Natural killer cell treated with Interleukin-12 subunit alpha and Interleukin-12 subunit beta and Interleukin-15 and Interleukin-18, amount 100 ng/mL, for 72 hours (primary cell): ENCODE measurements around the gene NFATC1. TPM values are rescaled to one million over a fixed set of nuclear protein-coding genes. Genes with fewer than 3 reads are reported as not detected.
"Not testable (repeated sequence)": the region's sequence is repeated elsewhere in the genome, so short reads cannot be mapped to it uniquely, and the experiment has no call there.

Experiments
- ATAC-seq, 2 donors: fragments of 150-1000 bp; cut with Tn5 transposase in 1 of 2; sonication (Bioruptor Pico), chemical (Tn5 transposase) in 1 of 2; 2 replicates each; pipeline ENCODE4 v1.10.0; 2021
- DNase-seq: peaks from one replicate; pipeline ENCODE4 v3.0.0; 2022; ENCODE audit warnings: low spot score
- H3K27ac Mint-ChIP-seq, 2 donors: 1 replicate in 1 of 2; 2 replicates in 1 of 2; pipeline ENCODE4 v1.8.0; 2022; ENCODE audit warnings: mixed read lengths in 2 of 2, mild to moderate bottlenecking in 1 of 2, moderate library complexity in 1 of 2
- H3K27me3 Mint-ChIP-seq, 2 donors: 1 replicate in 1 of 2; 2 replicates in 1 of 2; pipeline ENCODE4 v1.8.0; 2022; ENCODE audit warnings: mixed read lengths in 2 of 2
- H3K36me3 Mint-ChIP-seq: one replicate; pipeline ENCODE4 v1.8.0; 2022; ENCODE audit warnings: mixed read lengths
- H3K4me1 Mint-ChIP-seq, 2 donors: 1 replicate in 1 of 2; 2 replicates in 1 of 2; pipeline ENCODE4 v1.8.0; 2022; ENCODE audit warnings: low read depth in 2 of 2, mixed read lengths in 2 of 2, mild to moderate bottlenecking in 1 of 2
- H3K4me3 Mint-ChIP-seq: one replicate; pipeline ENCODE4 v1.8.0; 2022; ENCODE audit warnings: mixed read lengths
- H3K9me3 Mint-ChIP-seq: 2 replicates; pipeline ENCODE4 v1.8.0; 2022; ENCODE audit warnings: mixed read lengths
- total RNA-seq, 2 donors: library from RNA; stranded (reverse); gene quantifications; one replicate each; pipeline ENCODE4 v1.2.3, GENCODE V29; 2022

Gene NFATC1
- total RNA-seq, 2 donors from 2014 or later: 22.3 to 34.4 TPM

DNA sequence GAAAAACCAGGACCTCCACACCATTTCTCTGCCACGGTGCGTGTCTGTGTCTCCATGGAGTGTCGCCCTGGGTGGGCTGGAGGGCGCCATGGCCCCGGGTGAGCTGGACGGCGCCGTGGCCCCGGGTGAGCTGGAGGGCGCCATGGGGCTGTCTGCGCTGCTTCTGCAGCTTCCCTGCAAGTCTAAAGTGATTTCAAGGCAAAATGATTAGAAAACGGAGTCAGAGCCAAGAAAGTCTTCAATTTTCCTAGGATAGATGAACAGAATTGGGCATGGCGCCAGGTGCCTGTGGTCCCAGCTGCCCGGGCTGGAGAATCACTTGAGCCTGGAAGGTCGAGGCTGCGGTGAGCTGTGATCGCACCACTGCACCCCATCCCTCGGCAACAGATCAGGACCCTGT, 27.7 kb upstream of the NFATC1 start:
- H3K27ac Mint-ChIP-seq: no peak overlapping the region
- no peaks in the 10 kb centered on the region for H3K27me3 Mint-ChIP-seq
- no peak for DNase-seq
- ATAC-seq: no peak
- H3K4me3 Mint-ChIP-seq: no peak overlapping the region
- H3K36me3 Mint-ChIP-seq: peaks cover 6% of the 10 kb centered on the region
- no peaks in the 10 kb centered on the region for H3K9me3 Mint-ChIP-seq
- peaks cover 16 to 23% of the 10 kb centered on the region in 2 donors for H3K4me1 Mint-ChIP-seq

DNA sequence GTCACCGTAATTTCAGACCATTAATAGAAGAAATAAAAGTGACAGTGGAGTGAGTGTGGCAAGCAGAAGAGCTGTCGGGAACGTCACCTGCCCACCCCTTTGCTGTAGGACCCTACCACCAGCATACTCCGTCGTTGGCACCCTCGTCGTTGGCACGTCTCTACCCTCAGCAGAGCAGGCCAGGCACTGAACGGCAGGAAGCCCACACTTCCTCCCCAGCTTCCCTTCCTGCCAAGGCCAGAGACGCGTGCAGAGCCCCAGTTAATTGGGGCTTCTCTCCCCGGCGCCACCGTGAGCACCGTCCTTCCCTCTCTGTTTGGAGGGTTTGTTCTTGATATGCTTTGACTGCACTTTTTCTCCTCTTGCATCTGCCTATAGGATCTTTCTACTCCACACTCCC, 27.0 kb upstream of the NFATC1 start:
- Mint-ChIP-seq H3K4me1 (peaks cover 16 to 23% of the 10 kb centered on the region in 2 donors), H3K36me3 (peaks cover 1% of the 10 kb centered on the region), H3K4me3 (no peak overlapping the region), H3K27me3 (no peaks in the 10 kb centered on the region), H3K9me3 (no peaks in the 10 kb centered on the region), H3K27ac (peak overlapping the region in 1 of 2 donors; percentile 39)
- ATAC-seq (peak in 1 of 2 donors; percentile 44), DNase-seq (no peak)

DNA sequence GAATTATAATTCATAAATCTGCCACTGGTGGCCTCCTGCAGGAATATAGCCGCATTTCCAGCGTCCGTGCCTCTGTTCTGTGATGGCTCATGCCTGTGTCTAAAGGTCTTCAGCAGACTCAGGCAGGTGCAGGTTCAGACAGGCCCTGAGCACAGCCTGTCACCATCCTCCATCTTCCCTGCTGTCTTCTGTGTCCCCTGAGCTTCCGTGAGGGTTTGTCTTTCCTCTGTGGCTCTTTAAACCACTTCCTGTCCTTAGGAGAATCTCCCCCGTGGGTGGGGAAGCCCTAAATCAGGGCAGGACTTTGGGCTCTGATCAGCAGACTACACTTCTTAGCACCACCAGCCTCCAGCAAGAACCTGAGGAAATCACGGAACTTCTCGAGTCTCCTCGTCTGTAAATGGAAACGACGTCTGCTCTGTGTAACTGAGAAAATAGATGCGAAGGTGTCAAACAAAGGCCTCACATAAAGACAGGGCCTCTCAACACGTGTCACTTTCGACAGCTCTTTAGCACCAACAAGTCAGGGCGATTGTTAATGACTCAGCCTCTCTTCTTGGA, 24.1 kb upstream of the NFATC1 start:
- peak overlapping the region; percentile 78 to 81 for H3K27ac Mint-ChIP-seq
- H3K9me3 Mint-ChIP-seq: no peaks in the 10 kb centered on the region
- H3K36me3 Mint-ChIP-seq: no peaks in the 10 kb centered on the region
- peak overlapping the region; percentile 65 for H3K4me3 Mint-ChIP-seq
- ATAC-seq (peak; percentile 76 to 84), DNase-seq (peak; percentile 70)
- H3K27me3 Mint-ChIP-seq: no peaks in the 10 kb centered on the region
- H3K4me1 Mint-ChIP-seq: peaks cover 16 to 23% of the 10 kb centered on the region in 2 donors

DNA sequence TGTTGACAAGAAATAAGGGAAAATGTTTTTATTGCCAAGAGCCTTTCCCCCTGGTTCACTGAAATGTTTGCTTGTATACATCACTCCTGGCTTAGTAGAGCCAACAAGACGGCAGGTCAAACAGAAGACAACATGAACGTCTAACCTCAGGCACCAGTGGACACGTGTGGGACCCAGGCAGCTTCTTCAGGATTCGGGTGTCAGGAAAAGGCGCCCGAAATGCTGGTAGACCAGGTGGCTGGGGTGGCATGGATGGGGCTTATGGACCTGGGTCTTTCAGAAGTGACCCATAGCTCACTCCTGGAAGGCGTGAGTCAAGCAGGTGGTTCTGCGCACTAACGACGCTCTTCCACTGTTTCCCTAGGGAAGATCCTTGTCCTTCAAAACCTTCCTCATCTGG, 23.3 kb upstream of the NFATC1 start:
- Mint-ChIP-seq H3K4me3 (no peak overlapping the region), H3K27me3 (no peaks in the 10 kb centered on the region)
- ATAC-seq: no peak

DNA sequence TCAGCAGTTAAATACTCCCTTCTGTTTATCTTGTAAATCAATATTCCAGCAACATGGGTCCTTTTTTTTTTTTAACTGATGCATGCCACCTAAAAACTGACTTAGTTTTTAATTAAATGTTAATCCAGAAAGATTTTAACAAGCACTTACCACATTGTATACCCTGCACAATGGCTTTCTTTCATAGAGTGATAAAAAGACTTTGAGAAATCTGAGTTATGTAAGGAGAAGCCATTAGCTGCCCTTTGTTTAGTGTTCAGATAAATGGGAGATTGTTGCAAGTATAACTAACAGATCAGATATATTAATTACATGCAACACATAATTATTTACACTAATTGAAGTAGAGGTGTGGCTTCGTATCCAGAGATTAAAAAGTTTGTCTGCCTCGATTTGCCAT, 22.7 kb upstream of the NFATC1 start:
- Mint-ChIP-seq H3K4me1 (peaks cover 16 to 18% of the 10 kb centered on the region in 2 donors), H3K9me3 (no peaks in the 10 kb centered on the region), H3K27ac (no peak overlapping the region), H3K36me3 (peaks cover 3% of the 10 kb centered on the region), H3K27me3 (no peaks in the 10 kb centered on the region), H3K4me3 (no peak overlapping the region)
- ATAC-seq (no peak), DNase-seq (no peak)

More for the DNA sequence above, 23.3 kb upstream of the NFATC1 start:
- peaks cover 16 to 22% of the 10 kb centered on the region in 2 donors for H3K4me1 Mint-ChIP-seq
- no peak for DNase-seq
- H3K27ac Mint-ChIP-seq: no peak overlapping the region
- no peaks in the 10 kb centered on the region for H3K9me3 Mint-ChIP-seq
- H3K36me3 Mint-ChIP-seq: no peaks in the 10 kb centered on the region

DNA sequence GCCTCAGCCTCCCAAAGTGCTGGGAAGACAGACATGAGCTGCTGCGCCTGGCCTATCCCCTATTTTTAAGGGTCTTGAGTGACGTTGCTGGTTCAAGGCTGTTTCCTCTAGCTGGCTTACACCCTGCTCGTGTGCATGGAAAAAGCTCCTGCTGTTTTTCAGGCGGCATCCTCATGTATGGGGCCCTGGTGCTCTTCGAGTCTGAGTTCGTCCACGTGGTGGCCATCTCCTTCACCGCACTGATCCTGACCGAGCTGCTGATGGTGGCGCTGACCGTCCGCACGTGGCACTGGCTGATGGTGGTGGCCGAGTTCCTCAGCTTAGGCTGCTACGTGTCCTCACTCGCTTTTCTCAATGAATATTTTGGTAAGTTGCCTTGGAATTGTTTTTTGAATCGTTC, 22.0 kb upstream of the NFATC1 start:
- ATAC-seq: no peak

DNA sequence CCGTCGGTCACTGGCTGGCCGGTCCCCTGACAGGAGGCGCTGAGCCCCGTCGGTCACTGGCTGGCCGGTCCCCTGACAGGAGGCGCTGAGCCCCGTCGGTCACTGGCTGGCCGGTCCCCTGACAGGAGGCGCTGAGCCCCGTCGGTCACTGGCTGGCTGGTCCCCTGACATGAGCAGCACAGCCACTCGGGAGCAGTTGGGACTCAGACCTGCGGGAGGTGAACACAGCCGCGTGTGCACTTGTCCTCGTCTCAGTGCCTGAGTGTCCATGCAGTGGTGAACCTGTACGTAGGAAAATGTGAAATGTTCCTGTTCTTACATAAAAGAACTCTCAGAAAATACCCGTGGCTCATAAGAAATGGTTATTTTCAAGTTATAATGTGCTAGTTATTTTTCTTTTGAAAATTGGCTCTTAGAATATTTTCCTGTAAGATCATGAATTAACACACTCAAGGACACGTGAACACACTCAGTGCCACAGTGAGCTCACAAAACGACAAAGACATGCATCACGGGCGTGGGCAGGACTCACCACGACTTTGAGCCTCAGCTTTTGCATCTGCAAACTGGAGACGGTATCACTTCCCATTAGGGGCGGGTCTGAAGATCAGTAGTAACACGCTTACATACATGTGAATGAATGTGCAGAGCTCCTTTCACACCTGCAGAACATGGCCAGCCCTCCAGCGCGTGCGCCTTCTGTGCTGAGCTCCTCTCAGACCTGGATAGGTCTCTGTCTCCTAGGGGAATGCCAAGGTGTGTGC, 21.1 kb upstream of the NFATC1 start:
- Mint-ChIP-seq H3K27me3 (no peaks in the 10 kb centered on the region), H3K27ac (no peak overlapping the region), H3K4me1 (peaks cover 18 to 19% of the 10 kb centered on the region in 2 donors), H3K36me3 (peaks cover 6% of the 10 kb centered on the region), H3K9me3 (no peaks in the 10 kb centered on the region), H3K4me3 (no peak overlapping the region)
- ATAC-seq: no peak
- DNase-seq: no peak

More for the DNA sequence above, 22.0 kb upstream of the NFATC1 start:
- Mint-ChIP-seq H3K27ac (no peak overlapping the region), H3K4me1 (peaks cover 13 to 15% of the 10 kb centered on the region in 2 donors), H3K9me3 (no peaks in the 10 kb centered on the region), H3K27me3 (no peaks in the 10 kb centered on the region), H3K4me3 (no peak overlapping the region), H3K36me3 (peaks cover 6% of the 10 kb centered on the region)
- DNase-seq: no peak

DNA sequence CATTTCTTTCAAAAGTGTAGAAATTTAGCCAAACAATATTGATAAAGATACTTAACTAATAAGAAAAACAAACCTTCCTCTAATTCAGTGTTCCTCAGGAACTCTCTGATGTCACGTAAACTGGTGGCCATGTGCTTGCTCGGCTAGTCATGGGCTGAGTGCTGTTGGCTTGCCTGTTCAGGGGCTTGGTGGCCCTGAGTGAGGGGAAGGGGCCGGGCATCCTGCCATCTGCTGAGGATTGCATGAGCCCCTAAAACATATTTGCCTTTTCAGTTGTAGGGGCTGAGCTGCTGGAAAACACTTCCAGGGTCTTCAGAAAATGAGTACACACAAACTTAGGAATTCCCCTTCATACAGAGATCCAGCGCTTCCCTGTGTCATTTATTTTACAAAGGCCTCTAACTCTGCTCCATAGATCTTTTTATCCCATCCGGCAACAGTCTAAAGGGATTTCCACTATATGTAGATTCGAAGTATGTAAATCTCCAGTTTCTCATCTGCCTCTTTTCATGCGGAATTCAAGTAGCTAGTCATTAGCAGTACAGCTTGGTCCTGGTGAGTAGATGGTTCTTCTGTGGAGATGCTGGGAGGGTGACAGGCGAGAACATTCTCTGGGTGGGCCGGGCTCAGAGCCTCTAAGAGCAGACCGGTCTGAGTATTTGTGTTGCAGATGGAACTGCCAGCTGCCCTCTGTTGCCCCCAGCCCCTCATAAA, 20.1 kb upstream of the NFATC1 start:
- no peak overlapping the region for H3K27ac Mint-ChIP-seq
- DNase-seq (no peak), ATAC-seq (no peak)
- H3K36me3 Mint-ChIP-seq: peaks cover 6% of the 10 kb centered on the region
- H3K4me1 Mint-ChIP-seq: peaks cover 18 to 19% of the 10 kb centered on the region in 2 donors
- H3K9me3 Mint-ChIP-seq: no peaks in the 10 kb centered on the region
- H3K27me3 Mint-ChIP-seq: no peaks in the 10 kb centered on the region
- H3K4me3 Mint-ChIP-seq: no peak overlapping the region

DNA sequence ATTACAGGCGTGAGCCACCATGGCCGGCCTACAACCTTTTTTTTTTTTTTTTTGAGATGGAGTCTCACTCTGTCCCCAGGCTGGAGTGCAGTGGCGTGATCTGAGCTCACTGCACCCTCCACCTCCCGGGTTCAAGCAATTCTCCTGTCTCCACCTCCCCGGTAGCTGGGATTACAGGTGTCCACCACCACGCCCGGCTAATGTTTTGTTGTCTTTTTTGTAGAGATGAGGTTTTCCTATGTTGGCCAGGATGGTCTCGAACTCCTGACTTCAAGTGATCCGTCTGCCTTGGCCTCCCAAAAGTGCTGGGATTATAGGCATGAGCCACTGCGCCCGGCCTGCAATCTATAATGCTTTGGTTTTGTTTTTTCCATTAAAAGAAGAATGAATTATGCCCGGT, 19.1 kb upstream of the NFATC1 start:
- H3K36me3 Mint-ChIP-seq, DNase-seq, H3K9me3 Mint-ChIP-seq, ATAC-seq, H3K4me3 Mint-ChIP-seq, H3K27me3 Mint-ChIP-seq: not testable (repeated sequence)
- Mint-ChIP-seq H3K4me1 (peaks cover 14 to 16% of the 10 kb centered on the region in 2 donors), H3K27ac (peak overlapping the region in 1 of 2 donors; percentile 35)

DNA sequence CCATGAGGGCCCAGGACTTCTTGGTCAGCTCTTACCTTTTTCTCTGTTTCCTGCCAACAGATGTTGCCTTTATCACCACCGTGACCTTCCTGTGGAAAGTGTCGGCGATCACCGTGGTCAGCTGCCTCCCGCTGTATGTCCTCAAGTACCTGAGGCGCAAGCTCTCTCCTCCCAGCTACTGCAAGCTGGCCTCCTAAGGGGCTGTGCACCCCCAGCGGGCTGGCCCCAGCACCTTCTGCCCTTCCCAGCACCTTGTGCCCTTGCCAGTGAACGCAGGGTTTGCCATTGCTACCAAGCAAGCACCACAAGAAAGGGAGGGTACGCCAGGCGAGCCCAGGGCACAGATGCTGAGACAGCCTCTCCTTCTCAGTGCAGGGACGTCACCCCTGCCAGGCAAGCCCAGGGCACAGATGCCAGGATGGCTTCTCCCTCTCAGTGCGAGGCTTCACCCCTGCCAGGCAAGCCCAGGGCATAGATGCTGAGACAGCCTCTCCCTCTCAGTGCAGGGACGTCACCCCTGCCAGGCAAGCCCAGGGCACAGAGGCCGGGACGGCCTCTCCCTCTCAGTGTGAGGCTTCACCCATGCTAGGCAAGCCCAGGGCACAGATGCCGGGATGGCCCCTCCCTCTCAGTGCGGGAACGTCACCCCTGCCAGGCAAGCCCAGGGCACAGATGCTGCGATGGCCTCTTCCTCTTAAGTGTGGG, 18.4 kb upstream of the NFATC1 start:
- DNase-seq (no peak), ATAC-seq (no peak)
- H3K36me3 Mint-ChIP-seq: peaks cover 6% of the 10 kb centered on the region
- no peaks in the 10 kb centered on the region for H3K9me3 Mint-ChIP-seq
- peaks cover 10 to 11% of the 10 kb centered on the region in 2 donors for H3K4me1 Mint-ChIP-seq
- H3K27me3 Mint-ChIP-seq: no peaks in the 10 kb centered on the region
- H3K4me3 Mint-ChIP-seq: no peak overlapping the region
- peak overlapping the region in 1 of 2 donors; percentile 35 for H3K27ac Mint-ChIP-seq

DNA sequence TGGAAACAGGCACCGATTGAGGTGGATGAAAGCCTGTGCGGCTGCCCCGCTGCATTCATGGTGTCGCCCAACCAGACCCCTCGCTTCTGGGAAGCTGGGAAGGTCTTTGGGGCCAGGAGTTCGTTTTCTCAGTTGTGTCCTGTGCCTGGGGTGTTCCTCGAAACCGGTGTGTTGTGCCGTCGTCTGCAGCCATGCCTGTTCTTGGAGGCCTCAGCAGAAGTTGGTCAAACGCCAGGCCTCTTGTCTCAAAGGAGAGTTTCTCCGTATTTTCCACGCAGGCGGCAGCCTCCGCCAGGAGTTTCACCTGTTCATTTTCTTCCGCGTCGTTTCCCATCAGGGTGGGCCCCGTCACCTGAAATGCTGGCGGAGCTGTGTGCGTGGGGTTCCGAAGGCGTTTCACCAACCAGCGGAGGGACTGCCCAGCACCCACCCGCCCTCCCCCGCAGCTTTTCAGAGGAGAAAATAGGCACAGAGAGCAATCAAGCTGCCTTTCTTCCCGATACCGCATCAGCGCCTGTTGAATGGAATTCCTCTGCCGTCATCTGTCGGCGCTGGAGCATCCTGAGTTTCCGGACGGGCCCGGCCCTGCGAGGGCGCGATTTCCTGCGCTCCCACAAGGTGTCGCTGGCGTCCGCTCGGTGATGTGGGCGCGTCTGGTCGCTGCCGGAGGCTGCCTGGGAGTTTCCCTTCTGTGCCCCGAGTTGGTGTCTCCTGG, 17.0 kb upstream of the NFATC1 start:
- H3K36me3 Mint-ChIP-seq: peaks cover 6% of the 10 kb centered on the region
- no peaks in the 10 kb centered on the region for H3K27me3 Mint-ChIP-seq
- H3K9me3 Mint-ChIP-seq: no peaks in the 10 kb centered on the region
- ATAC-seq (peak; percentile 84 to 91), DNase-seq (peak; percentile 84)
- H3K27ac Mint-ChIP-seq: peak overlapping the region; percentile 41 to 58
- peaks cover 10% of the 10 kb centered on the region in 2 donors for H3K4me1 Mint-ChIP-seq
- peak overlapping the region; percentile 42 for H3K4me3 Mint-ChIP-seq

DNA sequence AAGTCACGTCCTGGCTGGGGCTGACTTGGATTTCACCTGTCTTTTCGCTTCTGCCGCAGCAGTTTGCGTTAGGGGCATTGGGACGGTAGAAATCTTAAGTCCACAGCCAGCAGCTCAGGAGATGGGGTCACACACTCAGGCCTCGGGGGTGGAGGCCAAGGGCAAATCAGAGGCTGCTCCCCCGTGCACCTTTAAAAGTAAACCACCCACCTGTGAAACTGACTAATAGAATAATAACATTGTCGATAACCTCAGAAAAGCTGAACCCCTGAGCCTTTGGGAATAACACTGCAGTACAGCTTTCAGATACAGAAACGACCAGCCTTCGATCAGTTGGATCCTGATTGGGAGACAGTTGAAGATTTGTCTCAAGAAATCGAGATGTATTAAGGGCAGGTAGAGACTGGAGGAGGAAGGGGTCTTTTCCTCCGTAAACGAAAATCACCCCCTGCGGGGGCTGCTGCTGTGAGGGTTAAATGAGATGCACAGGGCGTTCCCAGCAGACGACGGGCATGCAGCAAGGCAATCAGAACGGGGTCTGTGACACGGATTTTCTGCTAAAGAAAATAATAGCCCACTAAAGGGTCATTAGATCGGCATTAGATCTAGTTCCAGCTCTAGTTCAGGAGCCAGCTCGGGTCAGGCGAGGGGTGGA, 16.4 kb upstream of the NFATC1 start:
- ATAC-seq (no peak), DNase-seq (no peak)
- Mint-ChIP-seq H3K27me3 (peaks cover 0 to 6% of the 10 kb centered on the region in 2 donors), H3K36me3 (peaks cover 6% of the 10 kb centered on the region), H3K4me1 (peaks cover 10 to 16% of the 10 kb centered on the region in 2 donors), H3K9me3 (no peaks in the 10 kb centered on the region), H3K27ac (peak overlapping the region; percentile 41 to 58), H3K4me3 (peak overlapping the region; percentile 42)
